ENCODE data around the gene MEAK7. TPM values are rescaled to one million over a fixed set of nuclear protein-coding genes. Genes with fewer than 3 reads are reported as not detected.

Gene MEAK7
- total and polyA plus RNA-seq, 2 of the 8 experiments (the other 6 are each of a cell fraction or from before 2014, with no cell fraction given), result 9.6 to 19.6 TPM

GRCh38 chr16:84529607-84530006, 25.1 kb upstream of the MEAK7 start:
- Histone ChIP-seq H3K14ac (ENCODE audit: insufficient read length) (no peak overlapping the region), H4K20me1 (replicated peaks in 1 of 2; ENCODE audit: control insufficient read depth in 1 of 2, insufficient read depth in 2 of 2, low read length in 2 of 2) (no peaks in the 10 kb centered on the region), H3K56ac (replicated peaks; ENCODE audit: insufficient read length, low read depth, low read length) (no peak overlapping the region), H2BK20ac (ENCODE audit: low read length) (no peak overlapping the region), H3K4ac (replicated peaks; ENCODE audit: insufficient read length, low read depth, low read length) (no peak overlapping the region), H3K4me3 (ENCODE audit: extremely low read depth in 1 of 4, insufficient read depth in 2 of 4, low read depth in 3 of 4, low read length in 4 of 4) (no peak overlapping the region), H3K9ac (replicated peaks in 1 of 4; ENCODE audit: extremely low read depth in 1 of 4, low read depth in 3 of 4, low read length in 3 of 4) (no peak overlapping the region), H2AFZ (ENCODE audit: low read length) (no peak overlapping the region), H3K4me1 (replicated peaks in 1 of 4; ENCODE audit: control insufficient read depth in 3 of 4, insufficient read depth in 4 of 4, low read length in 3 of 4) (peaks cover 7 to 25% (median 14%) of the 10 kb centered on the region in 4 experiments), H4K8ac (ENCODE audit: extremely low read depth, insufficient read depth, low read length) (no peak overlapping the region), H3K23ac (ENCODE audit: insufficient read length) (no peak overlapping the region), H2BK12ac (ENCODE audit: low read depth, low read length) (no peak overlapping the region), H3K18ac (ENCODE audit: extremely low read depth, low read length) (no peak overlapping the region), H3K27me3 (replicated peaks in 1 of 4; ENCODE audit: control insufficient read depth in 3 of 4, extremely low read depth in 1 of 4, insufficient read depth in 3 of 4, low read length in 3 of 4) (no peaks in the 10 kb centered on the region; a peak in 1 of 7 replicates), H3K27ac (ENCODE audit: low read depth, low read length) (no peak overlapping the region), H4K5ac (ENCODE audit: insufficient read length, low read depth, low read length) (no peak overlapping the region), H2BK15ac (ENCODE audit: low read length) (no peak overlapping the region), H3K9me3 (ENCODE audit: insufficient read depth in 2 of 2, low read depth in 1 of 2, low read length in 1 of 2) (peaks cover 7 to 10% of the 10 kb centered on the region in 2 experiments; a peak in 3 of 4 replicates), H3K79me1 (ENCODE audit: low read depth, low read length) (no peaks in the 10 kb centered on the region), H3K79me2 (ENCODE audit: control insufficient read depth in 1 of 2, insufficient read depth in 2 of 2, low read length in 2 of 2) (no peaks in the 10 kb centered on the region), H2BK120ac (replicated peaks; ENCODE audit: low read depth, low read length) (no peak overlapping the region), H3K23me2 (ENCODE audit: low read depth, low read length) (no peaks in the 10 kb centered on the region), H2AK5ac (ENCODE audit: low read depth, low read length) (no peak overlapping the region), H2BK5ac (ENCODE audit: low read depth, low read length) (no peak overlapping the region), H3K36me3 (ENCODE audit: control insufficient read depth in 2 of 4, insufficient read depth in 4 of 4, low read length in 3 of 4) (no peaks in the 10 kb centered on the region), H3K4me2 (ENCODE audit: insufficient read depth in 1 of 2, low read depth in 2 of 2, low read length in 2 of 2) (no peak overlapping the region), H4K91ac (replicated peaks; ENCODE audit: insufficient read length, low read length) (no peak overlapping the region)
- no peak for FAIRE-seq
- ChIA-PET CTCF (ENCODE audit: partially characterized antibody) (interaction anchor here (0.7 to 4.0 kb wide), 9 partner anchors 8 to 217 kb away, joined by 3 to 34 read pairs (median 4); no protein-coding TSS in a partner anchor), POLR2A (ENCODE audit: partially characterized antibody) (interaction anchor here (0.9 to 1.3 kb wide), 3 partner anchors 10 to 32 kb away, joined by 3 to 4 read pairs (median 3); no protein-coding TSS in a partner anchor)
- WGBS, 2 experiments (ENCODE audit: extremely low coverage in 1 of 2, insufficient coverage in 1 of 2, insufficient read length in 1 of 2, insufficient replicate concordance in 2 of 2, low coverage in 1 of 2, low lambda C conversion rate in 2 of 2, missing lambda C conversion rate in 1 of 2), result 97% methylated on average over 3 of the region's 3 CpGs; no CpG with 5 or more reads in 1 of the 2 experiments
- peak; percentile 67; the same call in 1 of the 2 replicates for TF ChIP-seq KDM1A (IDR thresholded peaks at IDR 0.05; ENCODE audit: borderline replicate concordance, low read length)
- no peak for TF ChIP-seq ATF2 (IDR thresholded peaks at IDR 0.05; ENCODE audit: low read length)
- DNase-seq (ENCODE audit: low read depth in 1 of 2, low spot score in 2 of 2), result no peak
